NCI-H510A (cell line): ENCODE measurements around the gene SPRY2.

Source experiments
- DNase-seq: peaks from one replicate; lab custom pipeline; 2025; lab: John Stamatoyannopoulos, UW

SPRY2 gene

GRCh38 chr13:80313668-80314256 is 27.2 kb downstream of the SPRY2 start:
- DNase-seq: no peak

GRCh38 chr13:80312967-80313366 is 28.0 kb downstream of the SPRY2 start:
- no peak for DNase-seq

GRCh38 chr13:80312012-80312704 is 28.8 kb downstream of the SPRY2 start:
- DNase-seq: no peak

DNA sequence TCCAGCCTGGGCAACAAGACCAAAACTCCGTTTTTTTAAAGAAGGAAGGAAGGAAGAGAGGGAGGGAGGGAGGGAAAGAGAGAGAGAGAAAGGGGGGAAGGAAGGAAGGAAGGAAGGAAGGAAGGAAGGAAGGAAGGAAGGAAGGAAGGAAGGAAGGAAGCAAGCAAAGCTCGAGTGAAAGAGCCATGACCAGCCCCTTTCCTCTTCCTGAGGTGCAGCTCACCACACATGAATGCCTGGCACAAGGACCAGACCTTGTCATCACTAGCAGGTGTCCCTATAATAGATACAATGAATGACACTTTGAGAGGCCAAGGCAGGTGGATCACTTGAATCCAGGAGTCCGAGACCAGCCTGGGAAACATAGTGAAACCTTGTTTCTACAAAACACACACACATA is 31.0 kb downstream of the SPRY2 start:
- DNase-seq: no peak

- no peak for DNase-seq
These were observed 33.4 kb downstream of the SPRY2 start for GRCh38 chr13:80307401-80307987.

- DNase-seq: no peak
These were observed 34.5 kb downstream of the SPRY2 start for GRCh38 chr13:80306337-80306972.

DNA sequence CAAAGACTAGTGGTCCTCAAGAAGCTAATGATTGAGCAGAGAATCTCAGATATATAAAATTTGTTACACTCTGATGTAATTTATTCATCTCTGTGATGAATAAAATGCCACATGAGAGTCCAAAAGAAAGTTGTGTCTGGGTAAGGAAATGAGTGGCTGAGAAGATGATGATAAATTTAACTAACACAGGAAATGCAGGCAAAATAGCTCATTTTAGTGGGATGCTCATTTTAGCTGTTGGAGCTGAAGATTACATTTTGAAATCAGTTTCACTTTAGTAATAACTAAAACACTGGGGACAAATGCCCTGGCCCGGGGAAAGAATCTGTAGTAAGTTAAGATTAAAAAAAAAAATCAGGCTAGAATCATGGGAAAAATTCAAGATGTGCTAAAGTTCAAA is 35.2 kb downstream of the SPRY2 start:
- no peak for DNase-seq

- no peak for DNase-seq
These were observed 37.6 kb downstream of the SPRY2 start for GRCh38 chr13:80303225-80303811.

DNA sequence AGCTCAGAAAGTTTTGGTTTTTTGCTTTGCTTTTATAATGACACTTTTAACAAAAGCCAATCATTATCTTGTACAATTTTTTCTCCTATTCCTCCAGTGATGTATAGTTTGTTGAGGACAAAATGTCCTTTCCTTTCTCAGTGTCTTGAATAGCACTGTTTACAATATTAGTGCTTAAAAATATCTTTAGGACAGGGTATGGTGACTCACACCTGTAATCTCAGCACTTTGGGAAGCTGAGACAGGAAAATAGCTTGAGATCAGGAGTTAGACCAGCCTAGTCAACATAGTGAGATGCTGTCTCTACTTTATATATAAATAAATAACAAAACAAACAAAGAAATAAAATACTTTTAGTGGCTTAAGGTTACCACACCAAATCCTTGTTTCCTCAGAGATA is 41.9 kb downstream of the SPRY2 start:
- DNase-seq: no peak

- no peak for DNase-seq
These were observed 43.4 kb downstream of the SPRY2 start for GRCh38 chr13:80297503-80297902.

GRCh38 chr13:80297094-80297493 is 43.8 kb downstream of the SPRY2 start:
- no peak for DNase-seq

GRCh38 chr13:80296638-80297037 is 44.3 kb downstream of the SPRY2 start:
- DNase-seq: no peak

DNA sequence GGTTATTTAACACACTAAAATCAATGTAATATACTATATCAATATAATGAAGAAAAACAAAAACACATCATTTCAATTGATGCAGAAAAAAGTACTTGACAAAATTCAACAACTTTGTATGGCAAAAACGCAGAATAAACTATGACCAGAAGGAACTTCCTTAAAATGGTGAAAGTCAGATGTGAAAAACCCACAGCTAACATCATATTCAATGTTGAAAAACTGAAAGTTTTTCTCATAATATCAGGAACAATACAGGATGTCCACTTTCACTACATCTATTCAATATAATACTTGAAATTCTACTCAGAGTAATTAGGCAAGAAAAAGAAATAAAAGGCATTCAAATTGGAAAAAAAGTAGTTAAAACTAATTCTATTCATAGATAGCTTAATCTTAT is 50.3 kb downstream of the SPRY2 start:
- no peak for DNase-seq
